ENCODE results near the gene EHBP1.

DNA sequence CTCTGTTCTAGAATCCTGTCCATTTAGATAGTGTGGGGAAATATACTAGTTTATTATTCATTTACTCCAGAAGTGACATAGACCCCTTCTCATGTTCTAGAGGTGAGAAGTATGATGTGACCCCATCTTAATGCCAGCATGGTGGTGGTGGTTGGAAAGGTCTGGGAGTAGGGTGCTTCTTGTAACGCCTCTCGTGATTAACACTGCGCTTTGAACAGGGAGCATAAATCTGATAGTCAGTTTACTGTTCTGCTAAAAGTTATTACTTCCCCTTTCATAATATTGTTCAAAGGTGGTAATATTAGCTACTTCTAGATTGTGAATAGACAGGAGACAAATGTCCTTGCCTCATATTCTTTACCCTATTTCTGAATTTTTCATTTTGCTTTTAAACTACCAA, 35.6 kb downstream of the EHBP1 start:
- TF ChIP-seq POLR2A (IDR thresholded peaks at IDR 0.05; ENCODE audit: low read depth, low read length) (no peak), POLR2AphosphoS5 (IDR thresholded peaks at IDR 0.05; ENCODE audit: insufficient read depth, low read depth, low read length) (no peak)
- TF ChIP-seq, protein P1, sequence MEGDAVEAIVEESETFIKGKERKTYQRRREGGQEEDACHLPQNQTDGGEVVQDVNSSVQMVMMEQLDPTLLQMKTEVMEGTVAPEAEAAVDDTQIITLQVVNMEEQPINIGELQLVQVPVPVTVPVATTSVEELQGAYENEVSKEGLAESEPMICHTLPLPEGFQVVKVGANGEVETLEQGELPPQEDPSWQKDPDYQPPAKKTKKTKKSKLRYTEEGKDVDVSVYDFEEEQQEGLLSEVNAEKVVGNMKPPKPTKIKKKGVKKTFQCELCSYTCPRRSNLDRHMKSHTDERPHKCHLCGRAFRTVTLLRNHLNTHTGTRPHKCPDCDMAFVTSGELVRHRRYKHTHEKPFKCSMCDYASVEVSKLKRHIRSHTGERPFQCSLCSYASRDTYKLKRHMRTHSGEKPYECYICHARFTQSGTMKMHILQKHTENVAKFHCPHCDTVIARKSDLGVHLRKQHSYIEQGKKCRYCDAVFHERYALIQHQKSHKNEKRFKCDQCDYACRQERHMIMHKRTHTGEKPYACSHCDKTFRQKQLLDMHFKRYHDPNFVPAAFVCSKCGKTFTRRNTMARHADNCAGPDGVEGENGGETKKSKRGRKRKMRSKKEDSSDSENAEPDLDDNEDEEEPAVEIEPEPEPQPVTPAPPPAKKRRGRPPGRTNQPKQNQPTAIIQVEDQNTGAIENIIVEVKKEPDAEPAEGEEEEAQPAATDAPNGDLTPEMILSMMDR (IDR thresholded peaks at IDR 0.05; ENCODE audit: extremely low read depth in 1 of 2, insufficient read depth in 1 of 2, low read depth in 1 of 2, low read length in 2 of 2): no peak
